ENCODE data around the gene GSK3A. TPM values are rescaled to one million over a fixed set of nuclear protein-coding genes. Genes with fewer than 3 reads are reported as not detected.

The GSK3A gene
- total and polyA plus RNA-seq, 2 of the 4 experiments (the other 2 are of a cell fraction) = 8.1 to 43.3 TPM

DNA sequence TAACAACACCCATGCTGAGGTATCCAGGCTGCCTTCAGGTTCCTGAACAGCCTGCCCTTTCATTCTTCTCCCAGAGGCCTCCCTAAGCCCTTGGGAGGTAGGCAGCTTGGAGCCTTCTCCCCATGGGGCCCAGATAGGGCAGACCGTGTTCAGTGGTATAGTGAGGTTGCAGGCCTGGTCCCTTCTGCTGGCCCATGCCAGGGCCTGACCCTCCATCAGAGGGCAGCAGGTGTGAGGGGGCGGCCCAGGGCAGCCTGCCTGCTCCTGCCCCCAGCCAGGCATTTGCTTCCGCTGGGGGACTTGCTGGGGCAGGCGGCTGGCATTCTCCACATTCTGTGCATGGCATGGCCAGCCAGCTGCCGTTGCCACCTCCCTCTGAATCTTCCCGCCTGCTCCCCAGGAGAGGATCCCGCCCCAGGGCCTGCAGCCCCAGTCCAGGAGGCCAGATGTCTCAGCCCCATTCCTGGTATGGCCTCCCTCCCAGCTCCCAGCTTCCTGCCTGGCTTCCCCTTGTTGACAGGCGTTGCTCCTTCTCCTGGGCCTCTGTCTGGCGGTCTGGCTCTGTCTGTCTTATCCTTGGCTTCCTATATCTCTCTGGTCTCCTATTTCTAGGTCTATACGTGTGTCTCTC, 35.5 kb upstream of the GSK3A start (continued):
- TF ChIP-seq, protein P1, sequence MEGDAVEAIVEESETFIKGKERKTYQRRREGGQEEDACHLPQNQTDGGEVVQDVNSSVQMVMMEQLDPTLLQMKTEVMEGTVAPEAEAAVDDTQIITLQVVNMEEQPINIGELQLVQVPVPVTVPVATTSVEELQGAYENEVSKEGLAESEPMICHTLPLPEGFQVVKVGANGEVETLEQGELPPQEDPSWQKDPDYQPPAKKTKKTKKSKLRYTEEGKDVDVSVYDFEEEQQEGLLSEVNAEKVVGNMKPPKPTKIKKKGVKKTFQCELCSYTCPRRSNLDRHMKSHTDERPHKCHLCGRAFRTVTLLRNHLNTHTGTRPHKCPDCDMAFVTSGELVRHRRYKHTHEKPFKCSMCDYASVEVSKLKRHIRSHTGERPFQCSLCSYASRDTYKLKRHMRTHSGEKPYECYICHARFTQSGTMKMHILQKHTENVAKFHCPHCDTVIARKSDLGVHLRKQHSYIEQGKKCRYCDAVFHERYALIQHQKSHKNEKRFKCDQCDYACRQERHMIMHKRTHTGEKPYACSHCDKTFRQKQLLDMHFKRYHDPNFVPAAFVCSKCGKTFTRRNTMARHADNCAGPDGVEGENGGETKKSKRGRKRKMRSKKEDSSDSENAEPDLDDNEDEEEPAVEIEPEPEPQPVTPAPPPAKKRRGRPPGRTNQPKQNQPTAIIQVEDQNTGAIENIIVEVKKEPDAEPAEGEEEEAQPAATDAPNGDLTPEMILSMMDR (conservative IDR thresholded peaks at IDR 0.05; ENCODE audit: low read depth, low read length) = no peak
- TF ChIP-seq SMC3 (IDR thresholded peaks at IDR 0.05; ENCODE audit: low read depth, low read length) (no peak), POLR2A (IDR thresholded peaks at IDR 0.05; ENCODE audit: low read depth, low read length) (no peak), CHD1 (IDR thresholded peaks at IDR 0.05; ENCODE audit: low read depth, low read length) (no peak)

DNA sequence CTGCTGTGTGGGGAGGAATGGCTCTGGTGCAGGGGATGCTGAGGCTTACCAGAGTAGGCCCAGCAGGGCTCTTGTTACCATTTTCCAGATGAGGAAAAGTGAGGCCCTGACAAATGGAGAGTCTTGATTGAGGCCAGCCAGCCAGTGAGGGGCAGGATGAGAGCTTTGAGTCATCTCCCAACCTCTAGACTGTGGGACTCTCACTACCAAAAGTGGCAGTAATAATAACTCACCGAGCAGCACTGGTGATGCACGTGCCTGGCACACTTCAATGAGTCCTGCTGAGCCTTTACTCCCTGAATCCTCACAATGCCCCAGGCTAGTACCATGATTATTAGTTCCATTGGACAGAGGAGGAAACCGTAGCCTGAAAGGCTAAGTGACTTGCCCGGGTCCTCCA, 34.4 kb upstream of the GSK3A start:
- Histone ChIP-seq H2AFZ (replicated peaks; ENCODE audit: low read length, poor library complexity) (no peak overlapping the region), H2BK15ac (ENCODE audit: low read depth, low read length) (no peak overlapping the region), H2AK9ac (replicated peaks; ENCODE audit: low read depth, low read length, poor library complexity) (no peak overlapping the region), H3K9me3 (ENCODE audit: control insufficient read depth, insufficient read depth, low read length) (no peaks in the 10 kb centered on the region), H3K27me3 (ENCODE audit: control insufficient read depth, insufficient read depth, low read length) (no peaks in the 10 kb centered on the region), H3K23ac (ENCODE audit: low read depth, low read length) (no peak overlapping the region), H3K4me1 (ENCODE audit: control insufficient read depth, insufficient read depth, low read length) (peaks cover 31% of the 10 kb centered on the region), H3K18ac (ENCODE audit: low read depth, low read length) (no peak overlapping the region), H3K4me3 (ENCODE audit: insufficient read depth, low read depth, low read length) (no peak overlapping the region), H2BK5ac (ENCODE audit: low read depth, low read length, poor library complexity, severe bottlenecking) (no peak overlapping the region), H3K79me1 (ENCODE audit: low read depth in 1 of 2, low read length in 2 of 2) (peaks cover 33 to 71% of the 10 kb centered on the region in 2 experiments), H3K56ac (ENCODE audit: extremely low read depth, insufficient read depth, low read length) (no peak overlapping the region), H3K14ac (replicated peaks; ENCODE audit: low read depth, low read length) (no peak overlapping the region), H3K36me3 (ENCODE audit: control insufficient read depth, insufficient read depth, low read length) (peaks cover 29% of the 10 kb centered on the region), H3K27ac (ENCODE audit: insufficient read depth, low read length) (no peak overlapping the region), H4K91ac (ENCODE audit: insufficient read depth, low read depth, low read length) (no peak overlapping the region), H2BK120ac (ENCODE audit: low read depth, low read length) (no peak overlapping the region), H2BK20ac (ENCODE audit: low read depth, low read length) (no peak overlapping the region), H2AK5ac (ENCODE audit: low read depth, low read length) (no peak overlapping the region), H4K8ac (ENCODE audit: low read depth in 2 of 2, low read length in 2 of 2) (no peak overlapping the region), H4K20me1 (ENCODE audit: insufficient read depth, low read length) (peaks cover 34% of the 10 kb centered on the region; the same call in 1 of the 2 replicates), H3K4ac (ENCODE audit: low read depth, low read length) (no peak overlapping the region), H3K9ac (ENCODE audit: low read depth, low read length) (no peak overlapping the region), H3K9me1 (ENCODE audit: insufficient read depth, low read length) (peaks cover 8% of the 10 kb centered on the region; the same call in 1 of the 2 replicates), H4K5ac (ENCODE audit: low read depth, low read length) (no peak overlapping the region), H3K4me2 (ENCODE audit: low read depth, low read length) (no peak overlapping the region)
- no peak for ATAC-seq (ENCODE audit: low read depth)
- intact Hi-C loops (cut with micrococcal nuclease) (no loop called here), dilution Hi-C loops (cut with HindIII; ENCODE audit: low sequenced_read_pairs, unreplicated experiment) (no loop called here), in situ Hi-C loops (cut with MboI; ENCODE audit: low sequenced_read_pairs) (no loop called here)
- no TSS peak for BruUV-seq (replicated peaks)
- 100% methylated on average over 2 of the region's 4 CpGs; no CpG with 5 or more reads in 1 of the 2 experiments for WGBS, 2 experiments (ENCODE audit: extremely low coverage in 2 of 2, insufficient read length in 1 of 2)
- no peak for DNase-seq
- TF ChIP-seq, protein P2, sequence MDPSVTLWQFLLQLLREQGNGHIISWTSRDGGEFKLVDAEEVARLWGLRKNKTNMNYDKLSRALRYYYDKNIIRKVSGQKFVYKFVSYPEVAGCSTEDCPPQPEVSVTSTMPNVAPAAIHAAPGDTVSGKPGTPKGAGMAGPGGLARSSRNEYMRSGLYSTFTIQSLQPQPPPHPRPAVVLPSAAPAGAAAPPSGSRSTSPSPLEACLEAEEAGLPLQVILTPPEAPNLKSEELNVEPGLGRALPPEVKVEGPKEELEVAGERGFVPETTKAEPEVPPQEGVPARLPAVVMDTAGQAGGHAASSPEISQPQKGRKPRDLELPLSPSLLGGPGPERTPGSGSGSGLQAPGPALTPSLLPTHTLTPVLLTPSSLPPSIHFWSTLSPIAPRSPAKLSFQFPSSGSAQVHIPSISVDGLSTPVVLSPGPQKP (IDR thresholded peaks at IDR 0.05; ENCODE audit: borderline replicate concordance, low read depth, low read length) = no peak
- peak; percentile 68 for TF ChIP-seq BHLHE40 (IDR thresholded peaks at IDR 0.05; ENCODE audit: low read depth, low read length)
- ChIA-PET CTCF (no interaction called here), POLR2A (ENCODE audit: unreplicated experiment) (no interaction called here)

Measured in IMR-90 (cell line).